DMS 273 treated with DMSO at 0.1 percent for 48 hours (cell line): ENCODE data around the gene KIRREL2.
"Not testable (repeated sequence)": the region's sequence is repeated elsewhere in the genome, so short reads cannot be mapped to it uniquely, and the experiment has no call there.

ENCODE experiments used
- DNase-seq: peaks from one replicate; lab custom pipeline; 2025; lab: John Stamatoyannopoulos, UW

The KIRREL2 gene

DNA sequence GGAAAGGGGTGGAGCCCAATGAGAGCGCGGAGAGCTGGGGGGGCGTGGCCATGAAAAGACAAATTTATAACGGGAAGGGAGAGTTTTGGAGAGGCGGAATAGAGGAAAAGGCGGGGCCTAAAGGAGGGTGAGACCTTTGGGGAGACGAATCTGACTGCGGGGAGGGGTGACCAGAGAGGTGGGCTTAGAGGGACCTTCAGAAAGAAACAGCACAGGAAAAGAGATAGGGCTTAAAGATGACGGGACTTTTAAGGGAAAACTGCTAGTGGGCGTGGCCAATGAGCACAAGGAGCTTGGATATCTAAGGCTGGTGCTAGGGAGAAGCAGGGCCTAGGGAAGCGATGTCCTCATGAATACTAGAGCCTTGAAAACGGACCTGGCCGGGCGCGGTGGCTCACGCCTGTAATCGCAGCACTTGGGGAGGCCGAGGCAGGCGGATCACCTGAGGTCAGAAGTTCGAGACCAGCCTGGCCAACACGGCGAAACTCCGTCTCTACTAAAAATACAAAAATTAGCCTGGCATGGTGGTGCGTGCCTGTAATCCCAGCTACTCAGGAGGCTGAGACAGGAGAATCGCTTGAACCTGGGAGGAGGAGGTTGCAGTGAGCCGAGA lies 13.5 kb downstream of the KIRREL2 start:
- peak; percentile 73 for DNase-seq

DNA sequence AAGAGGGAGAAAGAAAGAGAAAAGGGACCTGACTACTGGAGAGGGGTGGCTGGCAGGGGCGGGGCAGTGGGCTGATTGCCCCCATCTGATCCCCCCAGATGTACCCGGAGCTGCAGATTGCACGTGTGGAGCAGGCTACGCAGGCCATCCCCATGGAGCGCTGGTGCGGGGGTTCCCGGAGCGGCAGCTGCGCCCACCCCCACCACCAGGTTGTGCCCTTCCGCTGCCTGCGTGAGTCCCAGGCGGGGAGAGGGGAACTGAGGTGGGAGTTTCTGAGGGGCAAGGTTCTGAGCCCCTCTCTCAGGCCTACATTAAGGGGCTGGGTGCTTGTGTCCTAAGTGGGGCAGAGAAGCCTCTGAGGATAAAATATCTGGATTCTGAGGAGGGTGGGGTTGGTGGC lies 14.1 kb downstream of the KIRREL2 start:
- no peak for DNase-seq

DNA sequence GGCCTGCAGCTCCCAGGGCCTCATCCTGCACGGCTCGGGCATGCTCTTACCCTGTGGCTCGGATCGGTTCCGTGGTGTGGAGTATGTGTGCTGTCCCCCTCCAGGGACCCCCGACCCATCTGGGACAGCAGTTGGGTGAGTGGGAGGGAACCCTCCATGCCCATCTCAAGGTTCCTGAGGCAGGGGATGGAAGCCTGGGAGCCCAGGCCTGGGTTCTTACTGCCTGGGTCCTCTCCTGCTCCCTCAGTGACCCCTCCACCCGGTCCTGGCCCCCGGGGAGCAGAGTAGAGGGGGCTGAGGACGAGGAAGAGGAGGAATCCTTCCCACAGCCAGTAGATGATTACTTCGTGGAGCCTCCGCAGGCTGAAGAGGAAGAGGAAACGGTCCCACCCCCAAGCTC lies 14.9 kb downstream of the KIRREL2 start:
- no peak for DNase-seq

DNA sequence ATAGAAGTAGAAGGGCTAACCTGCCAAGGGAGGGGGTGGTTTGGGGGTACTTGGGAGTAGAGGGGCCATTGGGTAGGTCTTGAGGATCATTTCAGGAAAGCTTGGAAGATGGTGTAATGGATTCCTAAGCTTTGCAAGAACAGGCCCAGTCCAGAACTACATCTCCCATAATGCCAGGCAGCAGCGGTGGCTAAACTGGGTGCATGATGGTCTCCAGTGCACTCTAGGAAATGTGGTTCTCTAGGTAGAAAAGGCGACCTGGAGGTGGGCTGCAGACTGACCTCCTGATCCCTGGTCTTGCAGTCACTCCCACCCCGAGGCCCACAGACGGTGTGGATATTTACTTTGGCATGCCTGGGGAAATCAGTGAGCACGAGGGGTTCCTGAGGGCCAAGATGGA lies 15.5 kb downstream of the KIRREL2 start:
- DNase-seq, result no peak

DNA sequence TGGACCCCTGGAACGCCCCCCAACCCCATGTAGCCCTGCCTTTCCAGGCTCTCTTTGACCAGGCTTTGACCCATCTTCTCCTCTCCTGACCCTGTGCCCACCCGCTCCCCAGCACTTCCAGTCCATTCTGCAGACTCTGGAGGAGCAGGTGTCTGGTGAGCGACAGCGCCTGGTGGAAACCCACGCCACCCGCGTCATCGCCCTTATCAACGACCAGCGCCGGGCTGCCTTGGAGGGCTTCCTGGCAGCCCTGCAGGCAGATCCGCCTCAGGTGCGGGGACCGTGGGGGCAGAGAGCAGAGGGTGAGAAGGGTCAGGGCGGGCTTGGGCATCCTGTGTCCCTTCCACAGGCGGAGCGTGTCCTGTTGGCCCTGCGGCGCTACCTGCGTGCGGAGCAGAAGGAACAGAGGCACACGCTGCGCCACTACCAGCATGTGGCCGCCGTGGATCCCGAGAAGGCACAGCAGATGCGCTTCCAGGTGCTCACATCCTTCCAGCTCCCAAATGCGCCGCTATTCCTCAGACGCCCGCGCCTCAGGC lies 17.8 kb downstream of the KIRREL2 start:
- no peak for DNase-seq

DNA sequence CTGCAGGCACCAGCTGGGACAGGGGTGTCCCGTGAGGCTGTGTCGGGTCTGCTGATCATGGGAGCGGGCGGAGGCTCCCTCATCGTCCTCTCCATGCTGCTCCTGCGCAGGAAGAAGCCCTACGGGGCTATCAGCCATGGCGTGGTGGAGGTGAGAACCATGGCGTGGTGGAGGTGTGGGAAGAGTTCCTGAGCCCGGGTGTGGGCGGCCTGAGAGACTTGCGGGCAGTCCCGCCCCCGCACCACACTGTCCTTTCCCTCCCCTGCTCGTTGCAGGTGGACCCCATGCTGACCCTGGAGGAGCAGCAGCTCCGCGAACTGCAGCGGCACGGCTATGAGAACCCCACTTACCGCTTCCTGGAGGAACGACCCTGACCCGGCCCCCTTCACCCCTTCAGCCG lies 22.4 kb downstream of the KIRREL2 start:
- DNase-seq, result no peak

DNA sequence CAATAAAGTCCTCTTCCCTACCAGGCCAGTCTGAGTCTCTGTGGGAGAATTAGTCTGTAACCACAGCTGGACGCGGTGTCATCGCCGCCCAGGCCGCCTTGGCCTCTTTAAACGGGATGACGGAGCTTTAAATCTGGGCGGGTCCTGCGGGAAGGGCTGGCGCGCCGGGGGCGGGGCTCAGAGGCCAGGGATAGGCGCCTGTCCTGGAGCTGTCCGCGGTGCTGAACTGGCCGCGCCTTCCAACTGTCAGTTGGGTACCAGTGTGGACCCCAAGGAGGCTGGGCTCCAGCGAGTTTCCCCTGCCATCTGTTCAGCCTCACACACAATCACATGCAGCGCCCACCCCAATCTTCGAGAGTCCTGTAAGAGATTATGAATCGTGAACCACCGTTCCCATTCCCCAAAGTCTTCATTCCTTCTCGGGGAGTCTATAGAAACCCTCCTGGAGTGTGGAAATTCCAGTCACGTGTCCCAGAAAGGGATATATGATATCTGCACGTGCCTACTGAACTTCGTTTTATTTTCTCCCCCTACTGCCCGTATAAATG lies 23.1 kb downstream of the KIRREL2 start:
- peak; percentile 41 for DNase-seq

DNA sequence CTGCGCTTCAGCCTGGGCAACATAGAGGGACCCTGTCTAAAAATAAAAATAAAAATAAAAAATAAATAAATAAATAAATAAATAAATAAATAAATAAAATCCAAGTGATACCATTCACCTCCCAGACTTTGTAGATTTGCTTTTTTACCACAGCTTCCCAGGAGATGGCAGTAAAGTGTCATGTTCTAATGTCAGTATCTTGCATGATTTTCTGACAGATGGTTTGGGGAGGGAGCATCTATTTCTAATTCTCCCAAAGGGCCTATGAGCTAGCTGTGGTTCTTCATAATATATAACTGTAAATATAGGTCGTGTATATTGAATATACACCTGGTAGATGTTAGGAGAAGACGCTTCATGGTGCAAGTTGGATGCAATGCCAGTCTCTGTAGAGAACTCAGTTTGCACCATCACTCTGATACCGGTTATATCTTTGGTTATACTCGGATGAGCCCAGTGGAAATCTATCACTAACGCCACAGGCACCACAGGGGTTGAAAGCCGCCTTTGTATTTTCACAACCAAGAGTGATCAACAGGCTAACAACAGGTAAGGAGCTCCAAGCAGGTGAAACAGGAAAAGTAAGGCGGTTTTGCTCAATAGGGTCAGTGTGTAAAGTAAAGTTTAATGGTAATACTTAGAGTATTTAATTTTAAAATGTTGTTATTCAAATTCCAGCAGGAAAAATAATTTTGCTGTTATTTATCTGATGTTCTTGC lies 25.6 kb downstream of the KIRREL2 start:
- peak; percentile 71 for DNase-seq

DNA sequence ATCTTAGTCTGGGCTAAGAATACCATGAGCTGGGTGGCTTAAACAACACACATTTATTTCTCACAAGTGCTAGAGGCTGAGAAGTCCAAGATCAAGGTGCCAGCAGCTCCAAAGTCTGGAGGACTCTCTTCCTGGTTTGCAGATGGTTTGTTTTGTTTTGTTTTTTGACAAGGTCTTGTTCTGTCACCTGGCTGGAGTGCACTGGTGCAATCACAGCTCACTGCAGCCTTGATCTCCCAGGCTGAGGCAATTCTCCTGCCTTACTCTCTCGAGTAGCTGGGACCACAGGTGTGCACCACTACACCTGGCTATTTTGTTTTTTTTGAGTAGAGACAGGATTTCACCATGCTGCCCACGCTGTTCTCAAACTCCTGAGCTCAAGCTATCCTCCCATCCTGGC lies 27.2 kb downstream of the KIRREL2 start:
- no peak for DNase-seq

DNA sequence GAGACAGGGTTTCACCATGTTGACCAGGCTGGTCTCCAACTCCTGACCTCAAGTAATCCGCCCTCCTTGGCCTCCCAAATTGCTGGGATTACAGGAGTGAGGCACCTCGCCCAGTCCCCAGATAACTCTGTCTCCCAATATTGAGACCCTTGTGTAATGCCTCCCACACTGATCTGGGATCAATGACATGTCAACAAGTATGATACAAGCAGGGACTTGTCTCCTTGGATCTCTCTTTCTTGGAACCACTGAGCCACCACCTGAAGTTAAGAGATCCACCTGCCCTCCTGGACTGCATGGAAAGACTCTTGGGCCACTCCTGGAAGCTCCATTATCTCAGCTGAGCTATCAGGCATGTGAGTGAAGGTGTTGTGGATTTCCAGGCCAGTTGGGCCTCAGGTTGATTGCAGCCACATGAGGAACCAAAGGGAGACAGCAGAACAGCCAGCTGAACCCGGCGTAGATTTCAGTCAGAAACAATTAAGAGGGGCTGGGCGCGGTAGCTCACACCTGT lies 28.6 kb downstream of the KIRREL2 start:
- no peak for DNase-seq

DNA sequence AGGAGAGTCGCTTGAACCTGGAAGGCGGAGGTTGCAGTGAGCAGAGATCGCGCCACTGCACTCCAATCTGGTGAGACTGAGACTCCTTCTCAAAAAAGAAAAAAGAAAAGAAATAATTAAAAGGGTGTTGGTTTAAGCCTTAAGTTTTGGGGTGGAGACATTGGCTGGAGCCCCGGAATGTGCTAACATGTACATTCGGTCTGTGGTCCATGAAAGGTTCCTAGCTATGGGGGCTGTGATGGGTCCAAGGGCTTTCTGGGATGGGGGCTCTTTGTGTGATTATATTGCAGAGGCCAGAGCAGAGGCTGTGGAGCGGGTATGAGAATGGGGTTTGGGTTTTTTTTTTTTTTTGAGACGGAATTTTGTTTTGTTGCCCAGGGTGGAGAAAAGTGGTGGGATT lies 29.2 kb downstream of the KIRREL2 start:
- DNase-seq, result no peak

DNA sequence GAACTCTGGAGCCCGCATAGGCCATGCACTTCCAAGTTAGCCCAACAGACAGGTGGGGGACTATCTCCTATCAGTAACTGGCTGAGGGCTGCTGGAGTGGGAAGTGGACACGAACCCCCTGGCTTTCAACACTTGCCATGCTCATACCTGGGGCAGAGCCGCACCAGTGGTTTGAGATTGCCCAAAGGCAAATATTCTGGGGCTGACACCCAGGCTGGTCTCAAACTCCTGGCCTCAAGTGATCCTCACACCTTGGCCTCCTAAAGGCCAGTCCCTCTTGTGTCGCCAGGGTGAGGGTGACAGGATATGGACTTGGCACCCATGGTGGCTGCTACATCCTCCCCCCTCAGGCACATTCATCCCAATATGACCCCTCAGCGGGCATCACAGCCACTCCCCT lies 30.5 kb downstream of the KIRREL2 start:
- DNase-seq, result no peak

DNA sequence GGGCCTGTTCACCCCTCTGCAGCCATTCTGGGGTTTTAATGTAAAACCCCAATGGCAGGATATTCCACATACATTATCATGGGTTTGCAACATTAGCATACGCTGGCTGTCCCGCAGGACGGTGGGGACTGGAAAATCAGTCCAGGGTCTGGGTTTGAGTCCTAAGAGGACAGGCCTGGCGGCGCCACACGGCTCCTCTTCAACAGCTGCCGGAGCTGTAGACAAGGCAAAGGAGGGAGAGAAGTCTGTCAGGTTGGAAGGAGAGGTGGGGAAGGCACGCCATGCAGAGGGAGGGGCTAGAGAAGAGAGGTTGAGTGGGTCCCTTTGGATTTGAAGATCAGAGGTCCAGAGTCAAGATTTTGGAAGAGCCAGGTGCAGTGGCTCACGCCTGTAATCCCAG lies 31.7 kb downstream of the KIRREL2 start:
- no peak for DNase-seq

DNA sequence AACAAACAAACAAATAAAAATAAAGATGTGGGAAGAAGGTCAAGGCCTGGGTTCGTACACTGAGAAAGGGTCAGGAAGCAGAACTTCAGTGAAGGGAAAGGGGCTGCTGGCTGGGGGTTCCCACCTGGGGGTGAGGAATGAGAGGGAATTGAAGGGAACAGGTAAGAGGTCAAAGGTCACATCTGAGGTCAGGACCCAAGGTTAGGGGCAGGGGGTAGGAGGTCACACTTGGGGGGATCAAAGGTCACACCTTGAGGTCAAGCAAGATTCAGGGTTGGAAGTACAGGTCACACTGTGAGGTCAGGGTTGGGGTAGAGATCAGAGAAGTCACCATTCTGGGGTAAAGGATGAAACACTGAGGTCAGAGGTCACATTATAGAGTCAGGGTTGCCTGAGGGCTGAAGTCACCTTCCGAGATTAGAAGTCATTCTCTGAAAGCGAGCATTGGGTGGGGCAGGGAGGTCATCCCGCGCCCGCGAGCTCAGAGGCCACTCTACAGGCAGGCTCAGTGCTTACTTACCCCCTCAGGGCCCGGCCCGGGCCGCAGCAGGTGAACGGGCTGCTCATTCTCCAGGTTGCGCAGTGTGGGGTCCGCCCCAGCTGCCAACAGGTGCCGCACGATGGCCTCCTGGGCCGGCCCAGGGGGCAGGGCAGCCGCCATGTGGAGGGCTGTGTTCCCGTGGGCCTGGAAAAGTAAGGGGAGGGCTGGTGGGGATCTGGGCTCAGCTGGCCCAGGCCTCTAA lies 32.8 kb downstream of the KIRREL2 start:
- no peak for DNase-seq

DNA sequence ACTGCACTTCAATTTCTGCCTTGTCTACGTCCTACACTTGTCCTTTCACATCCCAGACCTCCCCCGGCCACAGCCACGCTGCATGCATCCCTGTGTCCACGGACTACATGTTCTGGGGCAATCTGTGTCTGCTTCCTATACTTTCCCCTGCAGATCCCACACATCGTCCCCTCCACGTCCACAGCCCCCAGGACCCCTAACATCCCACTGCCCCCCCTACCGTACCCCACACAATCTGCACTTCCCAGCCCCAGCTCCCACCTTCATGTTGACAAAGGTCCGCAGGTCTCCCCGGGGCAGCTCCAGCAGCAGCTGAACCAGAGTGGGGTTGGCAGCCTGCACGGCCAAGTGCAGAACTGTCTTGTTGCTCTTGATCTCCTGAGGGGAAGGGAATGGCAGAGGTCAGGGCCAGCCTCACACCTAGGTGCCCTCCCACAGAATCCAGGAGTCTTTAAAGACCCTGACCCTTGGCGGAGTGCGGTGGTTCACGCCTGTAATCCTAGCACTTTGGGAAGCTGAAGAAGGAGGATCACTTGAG lies 33.5 kb downstream of the KIRREL2 start:
- DNase-seq, result no peak

DNA sequence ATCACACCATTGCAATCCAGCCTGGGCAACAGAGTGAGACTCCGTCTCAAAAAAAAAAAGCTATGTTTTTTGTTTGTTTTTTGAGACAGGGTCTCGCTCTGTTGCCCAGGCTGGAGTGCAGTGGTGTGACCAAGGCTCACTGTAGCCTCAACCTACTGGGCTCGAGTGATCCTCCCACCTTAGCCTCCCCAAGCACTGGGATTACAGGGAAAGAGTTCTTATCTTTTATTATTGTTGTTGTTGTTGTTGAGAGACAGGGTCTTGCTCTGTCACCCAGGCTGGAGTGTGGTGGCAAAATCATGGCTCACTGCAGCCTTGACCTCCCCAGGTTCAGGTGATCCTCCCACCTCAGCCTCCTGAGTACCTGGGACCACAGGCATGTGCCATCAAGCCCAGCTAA lies 35.1 kb downstream of the KIRREL2 start:
- not testable (repeated sequence) for DNase-seq

DNA sequence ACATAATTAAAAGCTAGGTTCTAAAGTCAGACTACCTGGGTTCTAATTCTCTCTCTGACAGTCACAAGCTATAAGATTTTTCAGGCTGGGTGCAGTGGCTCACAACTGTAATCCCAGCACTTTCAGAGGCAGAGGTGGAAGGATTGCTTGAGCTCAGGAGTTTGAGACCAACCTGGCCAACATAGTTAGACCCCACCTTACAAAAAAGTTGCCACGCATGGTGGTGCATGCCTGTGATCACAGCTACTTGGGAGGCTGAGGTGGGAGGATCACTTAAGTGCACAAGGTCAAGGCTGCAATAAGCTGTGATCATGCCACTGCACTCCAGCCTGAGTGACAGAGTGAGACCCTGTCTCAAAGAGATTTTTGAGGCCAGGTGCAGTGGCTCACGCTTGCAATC lies 37.6 kb downstream of the KIRREL2 start:
- no peak for DNase-seq

DNA sequence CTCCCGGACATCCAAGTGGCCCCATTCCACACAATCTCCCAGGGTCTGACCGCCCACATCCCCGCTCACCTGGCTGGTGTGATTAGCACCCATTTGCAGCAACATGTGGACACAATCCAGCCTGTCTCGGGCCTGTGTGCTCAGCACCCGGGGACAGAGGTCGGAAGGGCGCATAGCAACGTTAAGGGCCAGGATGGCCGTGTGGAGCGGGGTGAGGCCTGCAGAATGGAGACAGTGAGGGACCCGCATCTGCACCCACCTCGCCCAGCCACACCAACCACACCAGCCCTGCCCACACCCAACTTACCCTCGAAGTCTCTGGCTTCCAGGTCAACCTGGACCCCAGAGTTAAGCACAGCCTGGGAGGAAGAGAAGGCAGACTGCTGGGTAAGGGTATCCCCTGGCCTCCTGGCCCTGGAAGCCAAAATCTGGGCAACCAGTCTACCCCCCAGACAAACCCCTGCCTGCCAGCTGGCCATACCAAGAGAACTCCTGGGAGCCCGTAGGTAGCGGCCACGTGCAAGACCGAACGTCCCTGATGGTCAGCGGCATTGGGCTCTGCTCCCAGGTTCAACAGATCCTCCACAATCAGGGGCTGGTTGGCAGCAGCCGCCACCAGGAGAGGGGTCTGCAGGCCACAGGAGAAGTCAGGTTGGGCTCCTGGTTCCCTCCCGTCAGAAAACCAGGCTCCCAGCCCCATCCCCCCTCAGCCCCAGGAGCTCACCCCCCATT lies 39.4 kb downstream of the KIRREL2 start:
- DNase-seq, result no peak

DNA sequence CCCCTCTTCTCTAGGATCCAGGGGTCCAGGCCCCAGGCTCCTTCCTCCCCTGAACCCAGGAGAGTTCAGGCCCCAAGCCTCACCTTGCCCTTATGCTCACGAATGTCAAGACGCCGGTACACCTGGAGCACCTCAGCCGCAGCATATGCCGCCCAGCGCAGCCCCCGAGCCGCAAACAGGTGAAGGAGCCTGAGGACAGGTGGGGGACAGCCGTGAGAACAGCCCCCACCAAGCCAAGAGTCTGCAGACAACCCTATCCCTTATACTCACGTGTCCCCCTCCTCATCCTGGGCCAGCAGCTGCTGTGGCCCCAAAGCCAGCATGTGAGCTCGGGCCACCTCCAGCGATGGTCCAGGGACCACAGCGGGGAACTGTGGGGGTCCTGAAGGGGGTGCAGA lies 39.9 kb downstream of the KIRREL2 start:
- DNase-seq, result no peak

DNA sequence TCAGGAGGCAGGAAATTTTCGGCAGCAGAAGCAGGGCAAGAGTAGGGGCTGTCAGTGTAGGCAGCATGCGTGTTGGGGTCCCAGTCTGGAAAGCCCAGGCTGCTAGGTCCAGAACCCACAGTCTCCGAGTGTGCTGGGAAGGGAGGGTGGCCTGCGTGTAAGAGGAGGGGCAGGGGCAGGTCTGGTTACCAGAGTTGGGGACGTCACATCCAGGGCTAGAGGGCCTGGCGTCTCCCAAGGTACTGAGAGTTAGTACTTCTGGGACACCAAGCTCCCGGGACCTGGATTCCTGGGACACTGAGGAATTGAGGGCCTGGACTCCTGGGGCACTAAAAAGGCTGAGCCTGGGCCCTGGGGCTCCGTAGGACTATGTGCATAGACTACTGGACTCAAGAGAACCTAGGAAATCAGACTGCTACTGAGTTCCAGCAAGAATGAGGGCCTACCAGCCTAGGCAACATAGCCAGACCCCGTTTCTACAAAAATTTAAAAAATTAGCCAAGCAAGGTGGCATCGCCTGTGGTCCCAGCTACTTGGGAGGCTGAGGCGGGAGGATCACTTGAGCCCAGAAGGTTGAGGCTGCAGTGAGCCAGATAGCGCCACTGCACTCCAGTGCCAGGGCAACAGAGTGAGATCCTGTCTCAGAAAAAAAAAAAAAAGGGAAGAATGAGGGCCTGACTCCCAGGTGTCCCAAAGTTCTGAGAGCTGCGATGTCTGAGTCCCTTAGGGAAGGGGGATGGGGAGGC lies 41.2 kb downstream of the KIRREL2 start:
- DNase-seq, result no peak

DNA sequence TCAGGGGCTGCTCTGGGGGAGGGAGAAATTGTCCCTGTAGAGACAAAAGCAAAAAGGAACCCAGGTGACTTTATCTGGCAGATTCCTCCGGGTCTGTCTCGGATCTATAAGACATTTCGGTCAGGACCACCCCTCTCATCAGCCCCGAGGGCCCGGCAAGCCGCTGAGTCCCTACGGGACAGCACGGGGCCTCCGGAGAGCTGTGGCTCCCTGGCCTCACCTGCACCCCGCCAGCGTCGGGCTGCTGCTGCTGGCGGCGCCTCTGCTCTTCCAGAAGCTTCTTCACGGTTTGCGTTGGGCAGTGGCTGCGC lies 41.7 kb downstream of the KIRREL2 start:
- no peak for DNase-seq
